HFF-Myc (cell line): ENCODE results near the gene ELP6.

Experiments used
- DNase-seq: peaks from one replicate; pipeline ENCODE4 v3.0.0-alpha.2; 2011; ENCODE audit warnings: low read depth; ENCODE audit errors: extremely low read depth
- H3K4me3 ChIP-seq: replicated peaks from 2 replicates; pipeline ENCODE4 v1.5.1; 2011; ENCODE audit warnings: low read depth, mild to moderate bottlenecking, control low read depth, low read length
- TF ChIP-seq, protein P1 (sequence below): IDR thresholded peaks from 2 replicates; pipeline ENCODE4 v1.5.1; 2012; ENCODE audit warnings: mild to moderate bottlenecking, low read depth, low read length, control low read depth; ENCODE audit errors: missing control alignments

Gene ELP6

GRCh38 chr3:47540281-47540680, 26.8 kb upstream of the ELP6 start:
- H3K4me3 ChIP-seq = no peak overlapping the region
- TF ChIP-seq, protein P1, sequence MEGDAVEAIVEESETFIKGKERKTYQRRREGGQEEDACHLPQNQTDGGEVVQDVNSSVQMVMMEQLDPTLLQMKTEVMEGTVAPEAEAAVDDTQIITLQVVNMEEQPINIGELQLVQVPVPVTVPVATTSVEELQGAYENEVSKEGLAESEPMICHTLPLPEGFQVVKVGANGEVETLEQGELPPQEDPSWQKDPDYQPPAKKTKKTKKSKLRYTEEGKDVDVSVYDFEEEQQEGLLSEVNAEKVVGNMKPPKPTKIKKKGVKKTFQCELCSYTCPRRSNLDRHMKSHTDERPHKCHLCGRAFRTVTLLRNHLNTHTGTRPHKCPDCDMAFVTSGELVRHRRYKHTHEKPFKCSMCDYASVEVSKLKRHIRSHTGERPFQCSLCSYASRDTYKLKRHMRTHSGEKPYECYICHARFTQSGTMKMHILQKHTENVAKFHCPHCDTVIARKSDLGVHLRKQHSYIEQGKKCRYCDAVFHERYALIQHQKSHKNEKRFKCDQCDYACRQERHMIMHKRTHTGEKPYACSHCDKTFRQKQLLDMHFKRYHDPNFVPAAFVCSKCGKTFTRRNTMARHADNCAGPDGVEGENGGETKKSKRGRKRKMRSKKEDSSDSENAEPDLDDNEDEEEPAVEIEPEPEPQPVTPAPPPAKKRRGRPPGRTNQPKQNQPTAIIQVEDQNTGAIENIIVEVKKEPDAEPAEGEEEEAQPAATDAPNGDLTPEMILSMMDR = no peak
- no peak for DNase-seq

DNA sequence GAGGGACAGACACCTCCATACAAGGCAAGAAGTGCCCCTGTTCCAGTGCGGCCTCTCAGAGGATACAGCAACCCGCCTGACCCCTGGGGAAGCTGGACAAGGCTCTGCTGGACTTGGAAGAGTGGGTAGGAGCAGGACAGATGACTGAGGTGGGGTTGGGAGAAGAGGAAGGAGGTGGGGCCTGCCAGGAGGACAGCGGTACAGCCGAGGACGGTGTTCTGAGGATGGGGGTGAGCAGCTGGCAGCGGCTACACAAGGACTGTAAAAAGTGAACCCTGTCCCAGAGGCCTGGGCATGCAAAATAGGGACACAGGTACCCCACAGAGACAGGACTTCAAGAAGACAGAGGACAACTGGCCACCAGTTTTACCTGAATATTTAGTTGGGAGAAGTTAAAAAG, 23.5 kb upstream of the ELP6 start:
- TF ChIP-seq, protein P1 = no peak
- DNase-seq = no peak
- H3K4me3 ChIP-seq = no peak overlapping the region

GRCh38 chr3:47536221-47536891, 22.8 kb upstream of the ELP6 start:
- H3K4me3 ChIP-seq = no peak overlapping the region
- no peak for DNase-seq
- TF ChIP-seq, protein P1 = no peak

DNA sequence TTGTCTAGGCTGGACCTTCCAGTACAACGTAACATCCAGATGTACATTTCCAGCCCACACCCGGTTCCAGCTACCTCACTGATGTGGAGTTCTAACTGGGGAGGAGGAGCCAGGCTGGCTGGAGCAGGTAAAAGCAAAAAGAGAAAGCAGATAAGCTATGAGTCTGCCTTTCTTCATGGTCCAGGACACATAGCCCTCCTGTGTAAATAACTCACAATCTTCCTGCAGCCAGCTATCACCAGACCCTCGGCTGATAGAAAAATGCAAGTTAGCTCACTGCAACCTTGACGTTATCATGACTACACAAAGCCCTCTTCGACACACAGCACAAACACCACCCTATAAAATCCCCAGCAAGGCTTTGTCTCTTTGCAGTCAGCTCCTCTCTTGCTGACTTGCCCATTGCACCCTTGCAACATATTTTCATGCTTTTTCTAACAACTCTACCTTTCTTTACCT, 20.5 kb upstream of the ELP6 start:
- no peak for DNase-seq
- no peak overlapping the region for H3K4me3 ChIP-seq
- TF ChIP-seq, protein P1 = no peak

GRCh38 chr3:47533481-47533880, 20.0 kb upstream of the ELP6 start:
- no peak overlapping the region for H3K4me3 ChIP-seq
- no peak for DNase-seq
- TF ChIP-seq, protein P1 = no peak

- no peak overlapping the region for H3K4me3 ChIP-seq
- TF ChIP-seq, protein P1 = no peak
- no peak for DNase-seq
Measured at GRCh38 chr3:47527952-47528725, 14.6 kb upstream of the ELP6 start.
